BJ (cell line): ENCODE measurements around the gene ARIH2. TPM values are rescaled to one million over a fixed set of nuclear protein-coding genes. Genes with fewer than 3 reads are reported as not detected.

Experiments used
- CTCF ChIA-PET: fragments of 350-600 bp; formaldehyde crosslinking; extraction: SDS; loops from one replicate; lab custom pipeline; 2021; ENCODE audit warnings: antibody characterized with exemption, inconsistent platforms; lab: Yijun Ruan, JAX
- POLR2A ChIA-PET: fragments of 300-600 bp; sonication (Branson Sonifier 250); formaldehyde crosslinking; extraction: SDS; loops from one replicate; lab custom pipeline; 2021; ENCODE audit warnings: antibody characterized with exemption; lab: Charles Lee
- DNase-seq: peaks from one replicate; pipeline ENCODE4 v3.0.0-alpha.2; 2011; ENCODE audit warnings: low read depth
- H3K27me3 ChIP-seq: 2 replicates; pipeline ENCODE4 v1.6.0; 2011; ENCODE audit warnings: low read length; ENCODE audit not compliant: control insufficient read depth, insufficient read depth
- H3K36me3 ChIP-seq: 2 replicates; pipeline ENCODE4 v1.5.1; 2011; ENCODE audit warnings: low read length; ENCODE audit not compliant: control insufficient read depth, insufficient read depth
- H3K4me3 ChIP-seq: 2 replicates; pipeline ENCODE4 v1.5.1; 2011; ENCODE audit warnings: low read depth, mild to moderate bottlenecking, control low read depth, low read length
- polyA plus RNA-seq: library from polyadenylated mRNA; depleted of rRNA; stranded (reverse); fragments of >200 nt; gene quantifications from 2 replicates; pipeline ENCODE4 v1.2.3, GENCODE V29; 2011
- TF ChIP-seq, protein P1 (sequence below): IDR thresholded peaks from 2 replicates; pipeline ENCODE4 v1.5.1; 2011; ENCODE audit warnings: low read depth, mild to moderate bottlenecking, control low read depth, inconsistent platforms, low read length, moderate library complexity; ENCODE audit not compliant: insufficient read depth

The ARIH2 gene
- polyA plus RNA-seq, 1 experiment, result 96.7 TPM

DNA sequence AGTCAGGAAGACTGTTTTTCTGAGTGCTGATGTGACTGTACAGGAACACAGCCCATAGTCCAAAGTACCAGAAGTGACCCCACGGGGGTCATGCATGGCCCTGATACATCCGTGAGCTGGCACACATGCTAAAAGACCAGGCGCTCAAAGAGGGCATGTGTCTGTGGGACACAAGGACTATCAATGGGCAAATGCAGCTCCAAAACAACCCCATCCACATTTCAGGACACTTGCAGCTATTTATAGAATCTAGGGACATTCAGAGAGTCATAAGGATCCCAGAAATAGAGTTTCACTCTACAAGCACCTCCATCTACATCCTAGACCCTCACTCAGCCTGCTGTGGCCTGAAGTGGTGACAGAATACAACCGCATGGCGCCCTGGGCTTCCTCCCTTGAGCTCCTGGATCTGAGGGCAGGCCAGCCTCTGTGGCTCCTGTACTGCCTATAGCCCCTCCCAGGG is 37.0 kb upstream of the ARIH2 start:
- no peak for DNase-seq
- Histone ChIP-seq H3K36me3 (no peaks in the 10 kb centered on the region), H3K4me3 (no peak overlapping the region), H3K27me3 (no peaks in the 10 kb centered on the region)
- CTCF ChIA-PET, result no interaction called here
- POLR2A ChIA-PET, result no interaction called here
- TF ChIP-seq, protein P1, sequence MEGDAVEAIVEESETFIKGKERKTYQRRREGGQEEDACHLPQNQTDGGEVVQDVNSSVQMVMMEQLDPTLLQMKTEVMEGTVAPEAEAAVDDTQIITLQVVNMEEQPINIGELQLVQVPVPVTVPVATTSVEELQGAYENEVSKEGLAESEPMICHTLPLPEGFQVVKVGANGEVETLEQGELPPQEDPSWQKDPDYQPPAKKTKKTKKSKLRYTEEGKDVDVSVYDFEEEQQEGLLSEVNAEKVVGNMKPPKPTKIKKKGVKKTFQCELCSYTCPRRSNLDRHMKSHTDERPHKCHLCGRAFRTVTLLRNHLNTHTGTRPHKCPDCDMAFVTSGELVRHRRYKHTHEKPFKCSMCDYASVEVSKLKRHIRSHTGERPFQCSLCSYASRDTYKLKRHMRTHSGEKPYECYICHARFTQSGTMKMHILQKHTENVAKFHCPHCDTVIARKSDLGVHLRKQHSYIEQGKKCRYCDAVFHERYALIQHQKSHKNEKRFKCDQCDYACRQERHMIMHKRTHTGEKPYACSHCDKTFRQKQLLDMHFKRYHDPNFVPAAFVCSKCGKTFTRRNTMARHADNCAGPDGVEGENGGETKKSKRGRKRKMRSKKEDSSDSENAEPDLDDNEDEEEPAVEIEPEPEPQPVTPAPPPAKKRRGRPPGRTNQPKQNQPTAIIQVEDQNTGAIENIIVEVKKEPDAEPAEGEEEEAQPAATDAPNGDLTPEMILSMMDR, result no peak

DNA sequence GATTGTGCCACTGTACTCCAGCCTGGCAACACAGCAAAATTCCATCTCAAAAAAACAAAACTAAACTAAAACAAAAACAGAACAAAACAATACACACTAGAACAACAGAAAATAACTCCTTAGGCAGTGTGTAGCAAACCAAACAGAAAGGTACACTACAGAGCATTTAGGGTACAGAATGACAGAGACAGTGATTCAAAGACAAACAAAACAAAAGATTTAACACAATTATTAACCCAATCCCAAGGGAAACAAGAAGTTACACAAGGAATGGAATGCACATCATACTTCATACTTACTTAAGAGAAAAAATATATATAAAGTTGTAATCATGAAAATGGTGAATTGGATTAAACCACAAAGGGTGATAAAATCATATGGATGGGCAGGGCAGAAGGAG is 32.9 kb upstream of the ARIH2 start:
- ChIA-PET CTCF (interaction anchor here (1.2 kb wide), 1 partner anchor 14 kb away, joined by 3 read pairs; no protein-coding TSS in a partner anchor), POLR2A (no interaction called here)
- Histone ChIP-seq H3K4me3 (no peak overlapping the region), H3K27me3 (no peaks in the 10 kb centered on the region), H3K36me3 (no peaks in the 10 kb centered on the region)
- TF ChIP-seq, protein P1, result no peak
- DNase-seq, result no peak

DNA sequence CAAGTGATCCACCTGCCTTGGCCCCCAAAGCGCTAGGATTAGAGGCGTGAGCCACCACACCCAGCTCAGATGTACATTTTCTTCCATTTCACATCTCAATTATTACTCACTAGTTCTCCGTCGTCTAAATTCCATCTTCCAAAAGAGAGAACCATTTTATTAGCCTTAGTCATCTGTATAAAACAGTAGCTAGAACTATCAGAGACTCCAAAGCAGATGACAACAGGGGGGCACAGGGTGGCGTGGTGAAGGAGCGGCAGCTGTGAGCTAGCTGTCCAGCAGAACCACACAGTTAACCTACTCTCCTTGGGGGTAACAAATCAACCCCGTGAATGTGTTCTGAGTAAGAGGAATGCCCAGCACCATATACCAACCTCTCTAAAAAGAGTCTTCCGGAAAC is 27.0 kb upstream of the ARIH2 start:
- TF ChIP-seq, protein P1, result no peak
- H3K27me3 ChIP-seq, result no peaks in the 10 kb centered on the region
- no peak for DNase-seq
- ChIA-PET CTCF (no interaction called here), POLR2A (no interaction called here)
- no peak overlapping the region for H3K4me3 ChIP-seq
- no peaks in the 10 kb centered on the region for H3K36me3 ChIP-seq

DNA sequence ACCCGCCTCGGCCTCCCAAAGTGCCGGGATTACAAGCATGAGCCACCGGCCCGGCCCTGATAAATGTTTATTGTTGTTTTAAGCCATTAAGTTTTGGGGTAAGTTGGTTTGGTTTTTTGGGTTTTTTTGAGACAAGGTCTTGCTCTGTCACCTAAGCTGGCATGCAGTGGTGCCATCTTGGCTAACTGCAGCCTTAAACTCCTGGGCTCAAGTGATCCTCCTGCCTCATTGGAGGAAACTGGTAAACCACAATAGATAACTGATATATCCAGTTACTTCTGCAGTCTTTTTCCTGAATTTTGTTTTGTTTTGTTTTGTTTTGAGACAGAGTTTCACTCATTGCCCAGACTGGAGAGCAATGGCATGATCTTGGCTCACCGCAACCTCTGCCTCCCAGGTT is 24.1 kb upstream of the ARIH2 start:
- ChIA-PET POLR2A (no interaction called here), CTCF (no interaction called here)
- no peak for DNase-seq
- H3K4me3 ChIP-seq, result no peak overlapping the region
- H3K36me3 ChIP-seq, result no peaks in the 10 kb centered on the region
- no peaks in the 10 kb centered on the region for H3K27me3 ChIP-seq
- TF ChIP-seq, protein P1, result no peak

DNA sequence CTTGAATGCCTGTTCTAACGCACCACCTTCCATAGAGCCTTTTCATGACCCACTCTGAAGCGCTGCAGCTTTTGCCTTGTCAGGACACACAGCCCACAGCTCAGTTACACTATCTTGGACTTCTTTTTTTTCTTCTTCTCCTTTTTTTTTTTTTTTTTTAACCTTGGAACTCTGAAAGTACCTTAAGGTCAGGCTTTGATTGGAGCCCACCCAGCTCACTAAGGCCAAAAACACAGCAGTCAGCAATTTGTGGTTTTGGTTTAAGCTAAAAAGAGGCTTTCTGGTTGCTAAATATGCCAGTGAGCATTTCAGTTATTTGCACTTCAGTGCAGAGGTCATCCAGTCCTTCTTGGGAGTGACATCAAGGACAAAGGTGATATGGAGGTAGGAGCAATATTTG is 21.7 kb upstream of the ARIH2 start:
- TF ChIP-seq, protein P1, result no peak
- POLR2A ChIA-PET, result interaction anchor here (0.5 kb wide), 1 partner anchor 84 kb away, joined by 4 read pairs; no protein-coding TSS in a partner anchor
- DNase-seq, result no peak

More for the DNA sequence above, 21.7 kb upstream of the ARIH2 start:
- Histone ChIP-seq H3K27me3 (no peaks in the 10 kb centered on the region), H3K4me3 (no peak overlapping the region), H3K36me3 (no peaks in the 10 kb centered on the region)
- CTCF ChIA-PET, result no interaction called here
